ENCODE measurements around the gene TEX22. TPM values are rescaled to one million over a fixed set of nuclear protein-coding genes. Genes with fewer than 3 reads are reported as not detected.

Gene TEX22
- total RNA-seq, 4 donors from 2014 or later, result 0.41 TPM; not detected in 3

DNA sequence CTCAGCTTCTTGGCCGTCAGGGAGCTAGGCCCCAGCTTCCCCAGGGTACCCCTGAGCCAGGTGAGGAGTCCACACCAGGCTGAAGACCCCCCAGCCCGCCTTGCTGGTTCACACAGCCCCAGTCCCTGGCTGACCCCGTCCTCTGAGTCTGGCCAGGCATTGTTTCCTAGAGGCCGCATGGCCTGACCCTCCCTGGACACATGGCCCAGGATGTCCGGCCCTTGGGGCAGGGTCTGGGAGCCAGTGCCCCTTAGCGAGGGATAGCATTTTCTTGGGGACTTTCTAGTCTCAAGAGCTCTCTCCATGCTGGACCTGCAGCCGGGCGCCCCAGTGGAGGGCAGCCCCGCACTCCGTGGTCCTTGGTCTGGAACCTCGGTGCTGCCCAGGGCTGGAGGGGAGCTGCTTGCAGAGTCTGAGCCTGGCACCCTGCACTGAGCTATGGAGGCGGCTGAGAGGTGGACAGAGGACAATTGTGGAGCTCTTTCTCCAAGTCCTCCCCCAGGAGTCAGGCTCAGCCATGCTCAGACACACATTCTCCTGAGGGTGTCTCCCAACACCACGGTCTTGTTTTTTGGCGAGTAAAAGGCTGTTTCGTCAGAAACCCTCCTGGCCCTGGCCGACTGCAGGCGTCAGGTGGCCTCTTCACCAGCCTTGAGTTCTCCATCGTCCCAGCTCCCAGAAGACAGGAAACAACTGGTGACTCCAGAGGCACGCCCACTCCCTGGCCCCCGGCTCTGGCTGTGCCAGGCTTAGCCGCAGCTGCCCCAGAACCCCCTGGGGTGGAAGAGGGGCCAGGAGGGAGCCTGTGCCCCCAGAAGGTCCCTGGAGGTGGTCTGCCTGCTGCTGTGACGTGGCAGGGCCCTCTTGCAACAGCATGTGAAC, 58.6 kb downstream of the TEX22 start:
- Histone ChIP-seq H3K36me3 (peaks cover 0 to 10% (median 3%) of the 10 kb centered on the region in 4 donors), H3K27ac (no peak overlapping the region), H3K9me3 (no peaks in the 10 kb centered on the region), H3K4me3 (no peak overlapping the region), H3K4me1 (no peaks in the 10 kb centered on the region), H3K27me3 (no peaks in the 10 kb centered on the region)
- in situ Hi-C loops (cut with MboI; ENCODE audit: low pct_ligation_motif_present in 1 of 4, low pct_unique_long_range_greater_than_20kb in 1 of 4, low sequenced_read_pairs in 3 of 4) (no loop called here), intact Hi-C loops (cut with DNase I; ENCODE audit: low total_unique reads) (no loop called here)
- WGBS, 2 donors (ENCODE audit: low coverage in 1 of 2), result 88 to 100% methylated on average over 6 to 19 of the region's 22 CpGs
- TF ChIP-seq POLR2AphosphoS5 (IDR thresholded peaks at IDR 0.05), result no peak
- TF ChIP-seq POLR2A (IDR thresholded peaks at IDR 0.05), result no peak
- no peak for DNase-seq

DNA sequence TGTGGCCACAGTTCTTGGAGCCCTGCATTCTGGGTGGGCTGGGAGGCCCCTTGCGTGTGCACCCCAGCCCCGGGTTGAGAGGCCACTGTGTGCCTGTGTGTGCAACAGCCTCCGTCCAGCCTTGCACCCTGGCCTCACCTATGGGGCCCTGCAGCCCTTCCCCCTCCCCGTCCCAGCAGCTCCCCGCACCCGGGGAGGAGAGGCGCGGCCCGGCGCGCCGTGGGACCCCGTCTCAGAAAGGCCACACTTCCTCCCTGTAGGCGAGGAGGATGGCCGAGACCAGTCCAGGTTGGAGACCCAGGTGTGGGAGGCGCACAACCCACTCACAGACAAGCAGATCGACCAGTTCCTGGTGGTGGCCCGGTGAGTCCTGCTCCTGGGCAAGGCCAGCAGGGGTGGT, 59.7 kb downstream of the TEX22 start:
- no peaks in the 10 kb centered on the region for H3K27me3 ChIP-seq
- TF ChIP-seq, protein P1, sequence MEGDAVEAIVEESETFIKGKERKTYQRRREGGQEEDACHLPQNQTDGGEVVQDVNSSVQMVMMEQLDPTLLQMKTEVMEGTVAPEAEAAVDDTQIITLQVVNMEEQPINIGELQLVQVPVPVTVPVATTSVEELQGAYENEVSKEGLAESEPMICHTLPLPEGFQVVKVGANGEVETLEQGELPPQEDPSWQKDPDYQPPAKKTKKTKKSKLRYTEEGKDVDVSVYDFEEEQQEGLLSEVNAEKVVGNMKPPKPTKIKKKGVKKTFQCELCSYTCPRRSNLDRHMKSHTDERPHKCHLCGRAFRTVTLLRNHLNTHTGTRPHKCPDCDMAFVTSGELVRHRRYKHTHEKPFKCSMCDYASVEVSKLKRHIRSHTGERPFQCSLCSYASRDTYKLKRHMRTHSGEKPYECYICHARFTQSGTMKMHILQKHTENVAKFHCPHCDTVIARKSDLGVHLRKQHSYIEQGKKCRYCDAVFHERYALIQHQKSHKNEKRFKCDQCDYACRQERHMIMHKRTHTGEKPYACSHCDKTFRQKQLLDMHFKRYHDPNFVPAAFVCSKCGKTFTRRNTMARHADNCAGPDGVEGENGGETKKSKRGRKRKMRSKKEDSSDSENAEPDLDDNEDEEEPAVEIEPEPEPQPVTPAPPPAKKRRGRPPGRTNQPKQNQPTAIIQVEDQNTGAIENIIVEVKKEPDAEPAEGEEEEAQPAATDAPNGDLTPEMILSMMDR (IDR thresholded peaks at IDR 0.05), result no peak
- H3K36me3 ChIP-seq, result peaks cover 0 to 11% (median 3%) of the 10 kb centered on the region in 4 donors
- H3K4me3 ChIP-seq, result no peak overlapping the region
- no peak for DNase-seq
- in situ Hi-C loops (cut with MboI; ENCODE audit: low pct_ligation_motif_present in 1 of 4, low pct_unique_long_range_greater_than_20kb in 1 of 4, low sequenced_read_pairs in 3 of 4) (no loop called here), intact Hi-C loops (cut with DNase I; ENCODE audit: low total_unique reads) (no loop called here)
- WGBS, 2 donors (ENCODE audit: low coverage in 1 of 2), result 58 to 88% methylated on average over 2 to 18 of the region's 18 CpGs
- no peak overlapping the region for H3K27ac ChIP-seq
- H3K9me3 ChIP-seq, result no peaks in the 10 kb centered on the region
- no peaks in the 10 kb centered on the region for H3K4me1 ChIP-seq

DNA sequence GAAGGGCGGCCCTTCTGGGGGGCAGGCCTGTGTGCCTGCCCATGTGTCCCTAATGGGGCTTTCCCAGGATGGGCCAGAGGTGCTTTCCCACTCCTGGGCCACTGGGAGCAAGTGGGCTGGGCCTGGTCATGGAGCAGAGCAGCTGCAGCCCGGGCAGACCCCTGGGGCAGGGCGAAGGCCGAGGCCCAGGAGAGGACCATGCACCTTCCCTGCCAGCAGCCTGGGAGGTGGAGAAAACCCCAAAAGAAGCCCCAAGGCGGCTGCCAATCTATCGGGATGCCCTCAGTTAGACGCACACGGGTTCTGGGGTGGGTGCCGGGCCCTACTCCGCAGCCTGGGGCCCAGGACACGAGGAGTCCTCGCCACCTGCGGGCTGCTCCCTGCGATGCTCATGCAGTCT, 60.2 kb downstream of the TEX22 start:
- intact Hi-C loops (cut with DNase I; ENCODE audit: low total_unique reads), result no loop called here
- TF ChIP-seq, protein P1 (IDR thresholded peaks at IDR 0.05), result no peak
- no peak for TF ChIP-seq POLR2A (IDR thresholded peaks at IDR 0.05)
- 78% methylated on average over 13 of the region's 14 CpGs; no CpG with 5 or more reads in 1 of the 2 donors for WGBS, 2 donors (ENCODE audit: low coverage in 1 of 2)
- no peak for DNase-seq
- Histone ChIP-seq H3K27me3 (no peaks in the 10 kb centered on the region), H3K4me1 (no peaks in the 10 kb centered on the region), H3K9me3 (no peaks in the 10 kb centered on the region), H3K36me3 (peaks cover 0 to 16% (median 6%) of the 10 kb centered on the region in 4 donors), H3K4me3 (no peak overlapping the region), H3K27ac (no peak overlapping the region)
- in situ Hi-C loops (cut with MboI; ENCODE audit: low pct_ligation_motif_present in 1 of 4, low pct_unique_long_range_greater_than_20kb in 1 of 4, low sequenced_read_pairs in 3 of 4), result no loop called here

DNA sequence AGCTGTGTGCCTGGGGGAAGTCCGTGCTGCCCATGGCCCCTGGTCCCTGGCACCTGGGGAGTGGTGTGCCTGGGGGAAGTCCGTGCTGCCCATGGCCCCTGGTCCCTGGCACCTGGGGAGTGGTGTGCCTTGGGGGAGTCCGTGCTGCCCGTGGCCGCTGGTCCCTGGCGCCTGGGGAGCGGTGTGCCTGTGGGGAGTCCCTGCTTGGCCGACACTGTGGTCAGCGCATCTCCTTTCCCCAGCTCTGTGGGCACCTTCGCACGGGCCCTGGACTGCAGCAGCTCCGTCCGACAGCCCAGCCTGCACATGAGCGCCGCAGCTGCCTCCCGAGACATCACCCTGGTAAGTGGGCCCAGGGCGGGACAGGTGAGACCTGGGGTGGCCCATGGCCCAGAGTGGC, 61.8 kb downstream of the TEX22 start:
- DNase-seq, result no peak
- Histone ChIP-seq H3K9me3 (no peaks in the 10 kb centered on the region), H3K27ac (no peak overlapping the region), H3K4me3 (no peak overlapping the region), H3K36me3 (peaks cover 0 to 31% (median 7%) of the 10 kb centered on the region in 4 donors), H3K4me1 (no peaks in the 10 kb centered on the region), H3K27me3 (no peaks in the 10 kb centered on the region)
- TF ChIP-seq POLR2AphosphoS5 (IDR thresholded peaks at IDR 0.05) (no peak), POLR2A (IDR thresholded peaks at IDR 0.05) (no peak), EP300 (IDR thresholded peaks at IDR 0.05; ENCODE audit: low read depth) (no peak)
- TF ChIP-seq, protein P1 (IDR thresholded peaks at IDR 0.05), result no peak
- in situ Hi-C loops (cut with MboI; ENCODE audit: low pct_ligation_motif_present in 1 of 4, low pct_unique_long_range_greater_than_20kb in 1 of 4, low sequenced_read_pairs in 3 of 4), result no loop called here
- intact Hi-C loops (cut with DNase I; ENCODE audit: low total_unique reads), result no loop called here
- 97% methylated on average over 14 of the region's 17 CpGs; no CpG with 5 or more reads in 1 of the 2 donors for WGBS, 2 donors (ENCODE audit: low coverage in 1 of 2)
